Activated naive CD4-positive, alpha-beta T cell treated with anti-CD3 and anti-CD28 coated beads, Interleukin-2, amount 50 U/mL, for 24 hours (primary cell): ENCODE measurements around the gene PTCD3.

Experiments
- H3K27ac Mint-ChIP-seq: one replicate; pipeline ENCODE4 v1.8.0; 2021; ENCODE audit warnings: mild to moderate bottlenecking, mixed read lengths
- H3K27me3 Mint-ChIP-seq: one replicate; pipeline ENCODE4 v1.8.0; 2021; ENCODE audit warnings: mixed read lengths
- H3K36me3 Mint-ChIP-seq: one replicate; pipeline ENCODE4 v1.8.0; 2021; ENCODE audit warnings: mixed read lengths
- H3K4me1 Mint-ChIP-seq: one replicate; pipeline ENCODE4 v1.8.0; 2021; ENCODE audit warnings: mixed read lengths
- H3K4me3 Mint-ChIP-seq: one replicate; pipeline ENCODE4 v1.8.0; 2021; ENCODE audit warnings: mild to moderate bottlenecking, mixed read lengths
- H3K9me3 Mint-ChIP-seq: one replicate; pipeline ENCODE4 v1.8.0; 2021; ENCODE audit warnings: mixed read lengths

The PTCD3 gene

DNA sequence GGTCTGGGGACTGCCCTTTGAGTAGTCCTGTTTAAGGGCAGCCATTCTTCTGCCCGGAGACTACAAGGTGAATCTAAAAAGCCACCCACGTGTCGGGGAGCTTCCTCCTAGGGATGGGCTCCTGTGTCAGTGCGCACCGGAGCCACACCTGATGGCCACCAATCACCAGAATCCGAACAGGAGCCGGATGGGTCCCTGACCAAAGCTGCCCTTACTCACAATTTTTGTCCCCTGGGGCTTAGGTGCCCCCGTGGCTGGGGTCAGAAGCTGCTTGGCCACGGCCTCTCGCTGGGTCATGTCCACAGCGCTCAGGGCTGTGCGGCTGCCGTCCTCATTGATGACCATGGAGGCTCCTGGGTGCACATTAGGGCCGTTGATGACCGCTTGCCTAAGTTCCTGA, 31.2 kb upstream of the PTCD3 start:
- Mint-ChIP-seq H3K4me1 (peaks cover 14% of the 10 kb centered on the region), H3K9me3 (no peaks in the 10 kb centered on the region), H3K4me3 (no peak overlapping the region), H3K27ac (no peak overlapping the region), H3K36me3 (peaks cover 22% of the 10 kb centered on the region), H3K27me3 (no peaks in the 10 kb centered on the region)

DNA sequence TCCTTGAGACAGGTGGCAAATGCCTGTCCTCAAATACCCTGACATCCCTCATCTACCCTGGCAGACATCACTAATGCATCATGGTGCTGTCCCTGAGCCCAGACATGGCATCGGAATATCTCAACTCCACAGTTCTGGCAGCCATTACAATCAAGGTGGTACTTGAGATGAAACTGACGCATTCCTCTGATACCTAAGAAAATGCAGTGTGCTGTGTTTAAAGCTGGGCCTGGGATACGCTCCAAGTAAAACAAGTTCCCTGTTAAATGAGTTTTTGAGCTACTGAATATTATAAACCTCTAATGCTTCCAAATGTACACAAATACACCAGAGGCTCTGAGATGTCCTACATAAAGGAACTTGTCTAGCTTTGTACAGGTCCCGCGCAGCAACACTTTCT, 30.1 kb upstream of the PTCD3 start:
- Mint-ChIP-seq H3K36me3 (peaks cover 18% of the 10 kb centered on the region), H3K27ac (no peak overlapping the region), H3K9me3 (no peaks in the 10 kb centered on the region)

DNA sequence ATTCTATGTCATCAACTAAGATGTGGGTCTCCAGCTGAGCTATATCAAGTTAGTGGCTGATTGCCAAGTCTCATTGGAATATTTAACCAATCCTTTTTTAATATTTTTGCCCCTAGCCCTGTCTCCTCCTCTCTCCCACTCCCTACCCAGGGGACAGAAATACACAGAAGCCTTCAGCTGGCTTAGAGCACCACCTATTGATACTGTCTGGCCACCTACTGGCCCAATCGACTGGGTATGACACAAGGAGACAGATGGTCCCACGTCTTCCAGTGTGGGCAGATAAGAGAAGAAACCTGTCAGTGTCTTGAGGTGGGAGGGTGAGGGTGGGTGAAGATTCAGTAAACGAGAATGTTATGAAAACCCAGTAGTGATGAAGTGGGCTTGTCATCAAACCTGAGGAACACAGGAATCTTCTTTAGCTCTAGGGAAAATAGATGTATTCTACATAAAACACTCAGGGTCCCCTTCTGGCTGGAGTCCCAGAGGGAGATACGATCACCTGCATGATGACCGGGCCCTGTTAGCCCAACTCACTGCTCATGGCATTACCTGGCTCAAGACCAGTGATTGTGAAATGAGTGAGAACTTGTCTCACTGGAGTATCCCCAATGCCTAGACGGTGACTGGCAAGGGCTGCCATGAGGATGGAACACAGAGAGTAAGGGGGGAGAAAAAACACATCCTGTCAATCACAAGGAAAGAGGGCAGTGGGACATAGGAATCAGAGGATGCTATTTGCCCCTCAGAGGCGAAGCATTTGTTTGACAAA, 27.1 kb upstream of the PTCD3 start:
- H3K36me3 Mint-ChIP-seq, result peaks cover 6% of the 10 kb centered on the region
- peaks cover 24% of the 10 kb centered on the region for H3K4me1 Mint-ChIP-seq
- H3K4me3 Mint-ChIP-seq, result no peak overlapping the region
- H3K27me3 Mint-ChIP-seq, result no peaks in the 10 kb centered on the region
- H3K27ac Mint-ChIP-seq, result no peak overlapping the region
- no peaks in the 10 kb centered on the region for H3K9me3 Mint-ChIP-seq

More for the DNA sequence above, 30.1 kb upstream of the PTCD3 start:
- no peak overlapping the region for H3K4me3 Mint-ChIP-seq
- peaks cover 24% of the 10 kb centered on the region for H3K4me1 Mint-ChIP-seq
- H3K27me3 Mint-ChIP-seq, result no peaks in the 10 kb centered on the region

DNA sequence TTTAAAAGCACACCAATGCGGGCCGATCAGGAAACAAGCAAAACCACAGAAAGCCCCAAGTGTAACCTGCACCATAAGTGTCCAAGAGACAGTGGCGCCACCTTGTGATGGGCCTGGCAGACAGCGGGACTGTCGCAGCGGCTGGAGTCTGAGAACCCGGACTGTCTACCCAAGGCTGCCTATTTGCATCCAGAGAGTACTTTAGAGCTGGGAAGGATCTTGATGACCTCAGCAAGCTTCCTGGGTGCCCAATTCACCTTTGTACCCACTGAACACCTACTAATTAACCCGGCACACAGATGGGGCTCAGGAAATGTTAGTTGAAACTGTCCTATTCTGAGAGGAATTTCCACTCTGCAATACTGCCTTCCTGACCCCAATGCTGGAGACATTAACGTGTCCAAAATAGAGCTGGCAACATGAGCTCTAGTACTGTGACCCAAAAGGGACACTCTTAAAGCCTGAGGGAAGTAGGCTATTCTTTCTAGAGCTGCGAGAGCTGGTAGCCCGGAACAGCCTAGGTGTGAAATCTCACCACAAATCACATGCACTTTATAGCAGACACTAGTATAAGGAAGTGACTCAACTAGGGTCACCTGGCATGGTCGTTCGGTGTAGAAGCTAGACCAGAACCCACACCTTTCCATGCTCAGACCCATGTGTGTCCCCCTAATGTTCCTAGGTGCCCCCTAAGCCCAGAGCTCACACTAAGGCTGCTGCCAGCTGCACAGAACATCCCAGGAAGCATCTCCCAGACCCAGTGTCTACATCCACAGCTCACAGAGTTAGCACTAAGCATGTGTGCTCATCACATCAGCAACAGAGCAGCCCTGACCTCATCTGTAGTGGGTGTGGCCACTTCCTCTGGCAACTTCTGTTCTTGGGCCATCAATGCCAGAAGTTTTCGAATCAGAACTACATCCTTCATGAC, 25.8 kb upstream of the PTCD3 start:
- Mint-ChIP-seq H3K27me3 (no peaks in the 10 kb centered on the region), H3K9me3 (no peaks in the 10 kb centered on the region), H3K4me1 (peaks cover 24% of the 10 kb centered on the region), H3K36me3 (peaks cover 6% of the 10 kb centered on the region), H3K27ac (peak overlapping the region; percentile 81), H3K4me3 (peak overlapping the region; percentile 1)

DNA sequence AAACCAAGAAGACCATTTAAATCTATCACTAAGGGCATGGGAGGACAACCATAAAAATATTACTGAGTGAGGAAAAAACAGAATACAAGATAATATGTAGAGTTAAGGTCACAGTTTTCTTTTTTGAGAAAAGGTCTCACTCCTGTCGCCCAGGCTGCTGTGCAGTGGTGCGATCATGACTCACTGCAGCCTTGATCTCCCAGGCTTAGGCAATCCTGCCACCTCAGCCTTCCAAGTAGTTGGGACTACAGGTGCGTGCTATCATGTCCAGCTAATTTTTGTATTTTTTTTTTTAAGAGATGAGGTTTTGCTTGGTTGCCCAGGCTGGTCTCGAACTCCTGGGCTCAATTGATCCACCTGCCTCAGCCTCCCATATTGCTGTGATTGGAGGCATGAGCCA, 24.3 kb upstream of the PTCD3 start:
- no peak overlapping the region for H3K27ac Mint-ChIP-seq
- H3K4me3 Mint-ChIP-seq, result no peak overlapping the region
- H3K9me3 Mint-ChIP-seq, result no peaks in the 10 kb centered on the region
- no peaks in the 10 kb centered on the region for H3K27me3 Mint-ChIP-seq
- peaks cover 6% of the 10 kb centered on the region for H3K36me3 Mint-ChIP-seq
- peaks cover 24% of the 10 kb centered on the region for H3K4me1 Mint-ChIP-seq

DNA sequence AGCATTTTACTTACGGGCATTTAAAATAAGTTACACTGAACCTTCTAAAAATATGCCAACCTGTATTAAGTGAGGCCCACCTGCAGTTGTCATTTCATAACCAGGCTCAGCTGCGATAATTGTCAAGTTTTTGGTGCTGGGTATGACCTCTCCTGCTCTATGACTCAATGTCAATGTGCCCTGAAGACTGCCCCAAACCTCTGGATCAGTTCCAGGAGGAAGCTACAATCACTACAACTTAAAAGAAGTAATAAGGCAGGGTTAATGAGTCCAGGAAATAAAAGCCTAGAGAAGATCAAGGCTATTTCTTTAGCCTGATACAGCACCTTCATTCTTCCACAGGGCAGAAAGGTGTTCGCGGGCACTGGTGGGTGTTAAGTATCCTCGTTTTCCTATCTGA, 23.3 kb upstream of the PTCD3 start:
- peaks cover 7% of the 10 kb centered on the region for H3K36me3 Mint-ChIP-seq
- H3K27ac Mint-ChIP-seq, result no peak overlapping the region
- H3K4me3 Mint-ChIP-seq, result no peak overlapping the region
- no peaks in the 10 kb centered on the region for H3K9me3 Mint-ChIP-seq
- no peaks in the 10 kb centered on the region for H3K27me3 Mint-ChIP-seq
- peaks cover 24% of the 10 kb centered on the region for H3K4me1 Mint-ChIP-seq

DNA sequence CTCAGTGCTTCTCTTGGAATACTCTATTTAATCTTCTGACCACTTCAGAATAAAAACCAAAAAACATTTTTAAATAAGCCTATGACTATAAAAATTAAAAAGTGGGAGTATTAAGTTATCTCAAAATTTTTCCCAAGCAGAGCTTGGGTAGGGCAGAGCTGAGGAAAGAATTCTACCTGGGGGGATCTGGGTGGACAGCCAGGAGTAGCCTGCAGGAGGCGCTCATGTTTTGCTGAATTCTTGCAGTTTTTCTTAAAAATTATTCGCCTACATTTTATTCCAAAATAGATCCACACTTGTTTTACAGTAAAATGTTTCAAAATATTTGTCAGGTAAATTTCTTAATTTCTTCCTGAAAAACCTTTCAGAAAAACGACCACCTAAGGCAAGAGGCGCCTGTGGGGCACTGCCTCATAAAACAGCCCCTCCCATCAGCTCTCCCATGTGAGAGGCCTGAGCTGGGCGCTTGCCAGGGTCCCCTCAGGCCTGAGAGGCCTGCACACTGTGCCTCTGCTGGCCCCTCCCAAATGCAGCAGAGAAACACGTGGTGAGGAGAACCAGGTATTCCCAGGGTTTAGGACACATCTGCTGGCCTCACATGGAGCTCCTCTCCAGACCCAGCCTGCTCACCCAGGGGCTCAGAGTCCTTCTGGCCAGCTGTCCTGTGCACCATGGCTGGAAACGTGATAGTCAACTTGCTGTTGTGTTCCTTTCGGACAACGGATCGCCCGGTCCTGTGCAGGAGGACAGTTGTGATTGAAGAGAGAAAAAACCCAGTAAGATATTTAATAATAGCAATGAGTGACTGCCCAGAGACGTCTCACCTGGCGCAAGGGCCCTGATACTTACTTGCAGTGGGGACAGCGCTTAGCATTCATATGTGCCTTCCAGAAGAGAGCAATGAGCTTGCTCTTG, 17.8 kb upstream of the PTCD3 start:
- Mint-ChIP-seq H3K4me1 (no peaks in the 10 kb centered on the region), H3K4me3 (no peak overlapping the region), H3K36me3 (peaks cover 8% of the 10 kb centered on the region), H3K9me3 (no peaks in the 10 kb centered on the region), H3K27ac (no peak overlapping the region), H3K27me3 (no peaks in the 10 kb centered on the region)

DNA sequence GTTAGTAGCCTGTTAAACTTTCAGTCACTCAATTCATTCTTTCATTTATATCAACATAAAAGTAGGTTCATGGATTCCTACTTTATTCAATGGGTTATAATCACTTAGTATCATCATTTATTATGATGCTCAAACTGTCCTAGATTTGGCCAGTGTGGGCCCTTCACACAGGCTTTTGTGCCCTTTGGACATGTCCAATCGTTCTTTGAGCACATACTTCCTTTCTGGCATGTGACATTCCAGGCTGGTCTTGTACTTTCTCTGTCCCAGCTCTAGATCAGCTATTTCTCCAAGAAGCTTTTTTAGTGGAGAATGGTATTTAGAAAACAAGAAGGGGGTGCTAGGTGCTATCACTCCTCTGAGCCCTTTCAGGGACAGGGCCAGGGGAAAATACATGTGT, 11.8 kb upstream of the PTCD3 start:
- H3K36me3 Mint-ChIP-seq, result peaks cover 27% of the 10 kb centered on the region
- no peaks in the 10 kb centered on the region for H3K27me3 Mint-ChIP-seq
- peaks cover 27% of the 10 kb centered on the region for H3K4me1 Mint-ChIP-seq
- H3K27ac Mint-ChIP-seq, result no peak overlapping the region
- no peaks in the 10 kb centered on the region for H3K9me3 Mint-ChIP-seq
- H3K4me3 Mint-ChIP-seq, result no peak overlapping the region

DNA sequence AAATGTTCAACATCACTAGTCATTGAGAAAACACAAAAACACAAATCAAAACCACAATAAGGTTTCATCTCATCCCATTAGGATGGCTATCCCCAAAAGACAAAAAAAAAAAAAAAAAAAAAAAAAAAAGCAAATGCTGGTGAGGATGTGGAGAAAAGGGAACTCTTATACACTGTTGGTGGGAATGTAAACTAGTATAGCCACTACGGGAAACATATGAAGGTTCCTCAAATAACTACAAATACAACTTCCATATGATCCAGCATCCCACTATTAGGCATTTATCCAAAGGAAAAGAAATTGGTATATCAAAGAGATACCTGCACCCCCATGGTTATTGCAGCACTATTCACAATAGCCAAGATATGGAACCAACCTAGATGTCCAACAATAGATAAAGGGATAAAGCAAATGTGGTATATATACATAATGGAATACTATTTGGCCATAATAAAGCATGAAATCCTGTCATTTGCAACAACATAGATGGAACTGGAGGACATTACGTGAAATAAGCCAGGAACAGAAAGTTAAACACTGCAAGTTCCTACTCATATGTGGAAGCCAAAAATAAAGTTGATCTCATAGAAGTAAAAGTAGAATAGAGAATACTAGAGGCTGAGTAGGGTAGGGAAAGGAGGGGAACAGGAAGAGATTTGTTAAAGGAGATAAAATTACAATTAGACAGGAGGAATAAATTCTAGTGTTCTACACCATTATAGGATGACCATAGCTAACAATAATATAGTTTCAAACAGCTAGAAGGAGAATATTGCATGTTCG, 8.7 kb upstream of the PTCD3 start:
- peaks cover 39% of the 10 kb centered on the region for H3K4me1 Mint-ChIP-seq
- no peaks in the 10 kb centered on the region for H3K9me3 Mint-ChIP-seq
- H3K36me3 Mint-ChIP-seq, result peaks cover 29% of the 10 kb centered on the region
- H3K27ac Mint-ChIP-seq, result no peak overlapping the region
- no peak overlapping the region for H3K4me3 Mint-ChIP-seq
- no peaks in the 10 kb centered on the region for H3K27me3 Mint-ChIP-seq

DNA sequence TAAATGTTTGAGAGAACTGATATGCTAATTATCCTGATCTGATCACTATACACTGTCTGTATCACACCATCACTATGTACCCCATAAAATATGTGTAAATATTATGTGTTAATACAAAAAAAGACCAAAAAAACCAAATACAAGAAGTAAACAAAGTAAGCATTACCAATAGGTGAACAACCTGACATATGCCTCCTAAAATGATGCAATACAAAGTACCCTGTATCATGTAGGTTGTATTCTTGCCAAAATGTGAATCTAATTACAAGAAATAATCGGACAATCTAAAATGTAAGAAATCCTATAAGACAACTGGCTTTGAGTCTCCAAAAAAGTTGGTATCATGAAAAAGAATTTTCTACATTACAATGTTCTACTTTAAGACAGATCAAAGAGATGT, 8.1 kb upstream of the PTCD3 start:
- Mint-ChIP-seq H3K4me3 (no peak overlapping the region), H3K27ac (no peak overlapping the region), H3K27me3 (no peaks in the 10 kb centered on the region), H3K9me3 (no peaks in the 10 kb centered on the region), H3K36me3 (peaks cover 34% of the 10 kb centered on the region), H3K4me1 (peaks cover 46% of the 10 kb centered on the region)

DNA sequence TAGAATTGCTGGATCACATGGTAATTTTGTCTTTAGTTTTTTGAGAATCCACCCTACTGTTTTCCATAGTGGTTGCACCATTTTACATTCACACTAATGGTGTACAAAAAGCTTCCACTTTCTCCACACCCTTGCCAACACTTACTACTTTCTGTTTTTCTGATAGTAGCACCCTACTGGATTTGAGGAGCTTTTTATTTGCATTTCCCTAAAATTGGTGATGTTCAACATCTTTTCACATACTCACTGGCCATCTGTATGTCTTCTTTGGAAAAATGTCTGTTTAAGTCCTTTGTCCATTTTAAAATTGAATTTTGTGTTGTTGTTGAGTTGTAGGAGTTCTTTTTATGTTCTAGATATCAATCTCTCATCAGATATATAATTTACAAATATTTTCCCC, 3.9 kb upstream of the PTCD3 start:
- no peaks in the 10 kb centered on the region for H3K9me3 Mint-ChIP-seq
- peaks cover 33% of the 10 kb centered on the region for H3K36me3 Mint-ChIP-seq
- H3K27me3 Mint-ChIP-seq, result no peaks in the 10 kb centered on the region
- peaks cover 47% of the 10 kb centered on the region for H3K4me1 Mint-ChIP-seq
- no peak overlapping the region for H3K27ac Mint-ChIP-seq
- H3K4me3 Mint-ChIP-seq, result no peak overlapping the region

DNA sequence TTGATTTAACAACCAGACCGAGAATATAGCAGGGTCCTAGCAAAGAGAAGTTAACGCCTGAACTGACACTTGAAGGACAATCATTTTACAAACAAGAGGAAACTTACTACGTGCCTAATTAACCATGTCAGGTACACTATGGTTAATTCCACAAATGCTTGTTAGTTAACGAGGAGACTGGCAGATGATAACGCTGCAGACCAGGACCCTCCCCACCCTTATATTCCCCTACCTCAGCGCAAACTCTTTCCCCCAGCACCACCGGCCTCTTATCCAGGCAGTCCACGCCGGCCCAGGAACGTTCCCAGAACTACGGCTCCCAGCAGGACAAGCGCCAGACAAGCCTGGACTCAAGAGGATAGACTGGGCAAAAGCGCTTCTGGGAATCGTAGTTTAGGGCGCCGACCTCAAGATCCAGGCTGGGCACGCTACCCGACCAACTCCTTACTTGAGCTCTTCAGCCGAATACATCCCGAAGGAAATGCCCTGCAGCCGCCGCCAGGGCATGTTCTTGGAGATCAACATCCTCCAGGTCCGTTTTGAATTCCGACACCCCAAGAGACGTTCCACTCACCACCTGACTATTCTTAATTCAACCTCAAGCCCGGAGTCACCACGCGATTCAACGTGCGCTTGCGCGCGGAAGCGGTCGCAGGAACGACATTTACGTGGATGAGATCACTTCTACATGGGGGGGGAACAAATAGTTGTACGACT, 625 bp upstream of the PTCD3 start, which contains the start of gene POLR1A:
Gene POLR1A, minus strand, starts transcription at position 635 of the 717 bp plus-strand sequence. Its CDS starts 110 bp downstream, at position 525.
- peak within 1 kb of the TSS; percentile 91 for H3K4me3 Mint-ChIP-seq
- no peaks in the 10 kb centered on the region for H3K9me3 Mint-ChIP-seq
- no peaks in the 10 kb centered on the region for H3K27me3 Mint-ChIP-seq
- peaks cover 24% of the 10 kb centered on the region for H3K36me3 Mint-ChIP-seq
- peaks cover 67% of the 10 kb centered on the region for H3K4me1 Mint-ChIP-seq
- peak within 1 kb of the TSS; percentile 100 for H3K27ac Mint-ChIP-seq

DNA sequence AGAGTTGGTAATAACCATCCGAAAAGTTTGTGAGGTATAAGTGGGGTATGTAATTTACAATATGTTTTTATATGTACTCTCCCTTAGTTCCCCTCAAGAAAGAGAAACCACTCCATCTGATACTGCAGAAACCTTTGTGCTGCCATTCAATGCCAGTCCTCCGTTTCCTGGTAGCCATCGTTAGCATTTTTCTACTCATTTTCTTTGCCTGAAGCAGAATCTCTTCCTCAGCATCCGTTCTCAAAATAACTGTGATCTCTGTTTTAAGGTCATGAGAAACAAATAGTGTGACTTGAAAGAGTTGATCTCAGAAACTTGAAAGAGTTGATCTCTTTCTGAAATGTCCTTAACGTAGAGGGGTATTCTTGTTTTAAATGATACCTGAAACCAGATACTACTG, 996 bp downstream of the PTCD3 start:
- Mint-ChIP-seq H3K4me1 (peaks cover 63% of the 10 kb centered on the region), H3K4me3 (peak overlapping the region; percentile 91), H3K27me3 (no peaks in the 10 kb centered on the region), H3K9me3 (no peaks in the 10 kb centered on the region), H3K36me3 (peaks cover 26% of the 10 kb centered on the region), H3K27ac (peak overlapping the region; percentile 100)

DNA sequence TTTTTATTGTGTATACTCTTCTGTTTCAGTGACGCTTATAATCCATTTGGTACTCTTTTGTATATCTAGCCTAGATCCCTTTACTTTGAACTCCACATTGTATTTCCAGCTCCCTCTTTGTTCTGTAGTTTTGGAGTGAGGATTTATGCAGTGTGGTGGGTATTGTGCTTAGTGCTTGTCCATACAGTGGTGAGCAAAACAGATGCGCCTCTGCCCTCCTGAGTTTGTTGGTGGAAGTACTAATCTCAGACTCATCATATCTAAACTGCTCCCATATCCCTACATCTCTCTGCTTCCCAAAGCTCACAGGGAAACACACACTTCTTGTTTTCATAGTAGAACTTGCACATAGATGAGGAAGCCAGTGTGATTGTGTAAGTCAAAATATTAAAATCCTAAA, 12.1 kb downstream of the PTCD3 start:
- no peak overlapping the region for H3K27ac Mint-ChIP-seq
- peaks cover 13% of the 10 kb centered on the region for H3K4me1 Mint-ChIP-seq
- H3K9me3 Mint-ChIP-seq, result no peaks in the 10 kb centered on the region
- no peak overlapping the region for H3K4me3 Mint-ChIP-seq
- peaks cover 24% of the 10 kb centered on the region for H3K36me3 Mint-ChIP-seq
- H3K27me3 Mint-ChIP-seq, result no peaks in the 10 kb centered on the region
